ENCODE measurements around the gene HCRTR1.

Gene HCRTR1

GRCh38 chr1:31621847-31622730 is 4.6 kb downstream of the HCRTR1 start:
- no peak overlapping the region for H3K4me3 ChIP-seq (ENCODE audit: low read depth, low read length)
- DNase-seq (ENCODE audit: low read depth) = no peak
- in situ Hi-C loops (cut with HindIII; ENCODE audit: low sequenced_read_pairs) = no loop called here
- TF ChIP-seq, protein P1, sequence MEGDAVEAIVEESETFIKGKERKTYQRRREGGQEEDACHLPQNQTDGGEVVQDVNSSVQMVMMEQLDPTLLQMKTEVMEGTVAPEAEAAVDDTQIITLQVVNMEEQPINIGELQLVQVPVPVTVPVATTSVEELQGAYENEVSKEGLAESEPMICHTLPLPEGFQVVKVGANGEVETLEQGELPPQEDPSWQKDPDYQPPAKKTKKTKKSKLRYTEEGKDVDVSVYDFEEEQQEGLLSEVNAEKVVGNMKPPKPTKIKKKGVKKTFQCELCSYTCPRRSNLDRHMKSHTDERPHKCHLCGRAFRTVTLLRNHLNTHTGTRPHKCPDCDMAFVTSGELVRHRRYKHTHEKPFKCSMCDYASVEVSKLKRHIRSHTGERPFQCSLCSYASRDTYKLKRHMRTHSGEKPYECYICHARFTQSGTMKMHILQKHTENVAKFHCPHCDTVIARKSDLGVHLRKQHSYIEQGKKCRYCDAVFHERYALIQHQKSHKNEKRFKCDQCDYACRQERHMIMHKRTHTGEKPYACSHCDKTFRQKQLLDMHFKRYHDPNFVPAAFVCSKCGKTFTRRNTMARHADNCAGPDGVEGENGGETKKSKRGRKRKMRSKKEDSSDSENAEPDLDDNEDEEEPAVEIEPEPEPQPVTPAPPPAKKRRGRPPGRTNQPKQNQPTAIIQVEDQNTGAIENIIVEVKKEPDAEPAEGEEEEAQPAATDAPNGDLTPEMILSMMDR (IDR thresholded peaks at IDR 0.05; ENCODE audit: low read depth, low read length, missing control alignments) = no peak

- in situ Hi-C loops (cut with HindIII; ENCODE audit: low sequenced_read_pairs) = no loop called here
- H3K4me3 ChIP-seq (ENCODE audit: low read depth, low read length) = no peak overlapping the region
- TF ChIP-seq, protein P1 (IDR thresholded peaks at IDR 0.05; ENCODE audit: low read depth, low read length, missing control alignments) = no peak
- DNase-seq (ENCODE audit: low read depth) = no peak
Observed at GRCh38 chr1:31623365-31623764, 5.9 kb downstream of the HCRTR1 start.

DNA sequence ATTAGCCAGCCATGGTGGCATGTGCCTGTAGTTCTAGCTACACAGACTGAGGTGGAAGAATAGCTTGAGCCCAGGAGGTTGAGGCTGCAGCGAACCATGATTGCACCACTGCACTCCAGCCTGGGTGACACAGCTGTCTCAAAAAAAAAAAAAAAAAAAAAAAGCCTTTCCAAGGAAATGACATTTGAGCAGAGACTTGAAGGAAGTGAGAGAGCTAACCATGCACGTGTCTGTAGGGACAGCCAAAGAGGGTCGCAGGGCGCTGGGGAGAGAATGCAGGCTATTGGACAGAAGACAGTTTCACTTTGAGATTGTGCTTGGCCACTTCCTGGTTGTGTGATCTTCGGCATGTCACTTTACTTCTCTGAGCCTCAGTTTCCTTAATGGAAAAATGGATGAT is 6.8 kb downstream of the HCRTR1 start:
- TF ChIP-seq, protein P1 (IDR thresholded peaks at IDR 0.05; ENCODE audit: low read depth, low read length, missing control alignments) = no peak
- in situ Hi-C loops (cut with HindIII; ENCODE audit: low sequenced_read_pairs) = no loop called here
- DNase-seq (ENCODE audit: low read depth) = no peak
- no peak overlapping the region for H3K4me3 ChIP-seq (ENCODE audit: low read depth, low read length)

DNA sequence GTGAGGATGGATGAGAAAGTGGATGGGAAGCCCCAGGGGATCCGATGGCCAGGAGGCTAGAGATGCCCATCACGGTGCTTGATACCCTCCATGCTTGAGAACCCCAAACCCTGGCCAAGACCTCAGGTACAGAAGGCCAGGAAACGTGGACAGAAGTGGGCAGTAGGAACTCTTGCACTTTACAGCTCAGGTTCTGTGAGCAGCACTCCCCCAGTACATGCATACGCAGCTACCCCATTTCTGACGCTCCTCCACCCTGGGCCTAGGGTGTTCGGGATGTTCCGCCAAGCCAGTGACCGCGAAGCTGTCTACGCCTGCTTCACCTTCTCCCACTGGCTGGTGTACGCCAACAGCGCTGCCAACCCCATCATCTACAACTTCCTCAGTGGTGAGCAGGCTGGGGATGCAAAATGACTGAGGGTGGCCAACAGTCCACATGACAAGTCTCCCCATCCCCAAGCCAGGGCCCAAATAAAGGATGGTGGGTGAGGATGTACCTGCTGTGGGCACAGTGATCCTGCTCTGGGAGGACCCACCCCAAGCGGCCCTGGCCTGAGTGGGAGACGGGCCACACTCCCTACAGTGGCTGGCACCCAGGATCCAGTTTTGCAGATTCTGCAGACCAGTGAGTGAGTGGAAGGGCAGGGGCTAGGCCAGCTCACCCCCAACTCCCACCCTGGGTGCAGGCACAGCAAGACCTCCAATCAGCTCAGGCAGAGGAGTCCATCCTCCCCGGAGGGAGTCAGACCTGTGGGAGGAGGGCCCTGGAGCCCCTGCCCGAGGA is 7.4 kb downstream of the HCRTR1 start:
- no peak overlapping the region for H3K4me3 ChIP-seq (ENCODE audit: low read depth, low read length)
- no peak for DNase-seq (ENCODE audit: low read depth)
- in situ Hi-C loops (cut with HindIII; ENCODE audit: low sequenced_read_pairs) = no loop called here
- TF ChIP-seq, protein P1 (IDR thresholded peaks at IDR 0.05; ENCODE audit: low read depth, low read length, missing control alignments) = no peak

GRCh38 chr1:31625561-31626222 is 8.2 kb downstream of the HCRTR1 start:
- TF ChIP-seq, protein P1 (IDR thresholded peaks at IDR 0.05; ENCODE audit: low read depth, low read length, missing control alignments) = no peak
- in situ Hi-C loops (cut with HindIII; ENCODE audit: low sequenced_read_pairs) = no loop called here
- peak; percentile 22 for DNase-seq (ENCODE audit: low read depth)
- no peak overlapping the region for H3K4me3 ChIP-seq (ENCODE audit: low read depth, low read length)

Measured in astrocyte of the cerebellum (primary cell).